Astrocyte (in vitro differentiated cells and primary cell): Measurements from ENCODE around the gene NPR1. TPM values are rescaled to one million over a fixed set of nuclear protein-coding genes. Genes with fewer than 3 reads are reported as not detected.

Source experiments
- DNase-seq: peaks from one replicate; pipeline ENCODE4 v3.0.0-alpha.2; 2010; ENCODE audit warnings: low read depth
- FAIRE-seq: peaks from 2 replicates; lab custom pipeline; 2011; peaks lifted over from hg19 to GRCh38; lab: Jason Lieb, UNC
- H2AFZ ChIP-seq: 2 replicates; pipeline ENCODE4 v1.6.0; 2012; ENCODE audit warnings: low read depth, low read length, inconsistent platforms
- H3K27ac ChIP-seq: 2 replicates; pipeline ENCODE4 v1.5.1; 2011; ENCODE audit warnings: low read depth, low read length, inconsistent platforms
- H3K27me3 ChIP-seq: 2 replicates; pipeline ENCODE4 v1.6.0; 2011; ENCODE audit warnings: low read length, inconsistent platforms; ENCODE audit not compliant: insufficient read depth
- H3K36me3 ChIP-seq: 2 replicates; pipeline ENCODE4 v1.5.1; 2011; ENCODE audit warnings: low read length, inconsistent platforms; ENCODE audit not compliant: insufficient read depth
- H3K4me1 ChIP-seq: 2 replicates; pipeline ENCODE4 v1.5.1; 2011; ENCODE audit warnings: low read length, inconsistent platforms; ENCODE audit not compliant: insufficient read depth
- H3K4me2 ChIP-seq: 2 replicates; pipeline ENCODE4 v1.6.0; 2012; ENCODE audit warnings: low read length, inconsistent platforms
- H3K4me3 ChIP-seq: 2 replicates; pipeline ENCODE4 v1.5.1; 2011; ENCODE audit warnings: low read depth, mild to moderate bottlenecking, low read length, inconsistent platforms; ENCODE audit not compliant: insufficient read depth
- H3K79me2 ChIP-seq: 2 replicates; pipeline ENCODE4 v1.6.0; 2012; ENCODE audit warnings: mild to moderate bottlenecking, low read length, inconsistent platforms; ENCODE audit not compliant: insufficient read depth
- H3K9ac ChIP-seq: 2 replicates; pipeline ENCODE4 v1.6.0; 2012; ENCODE audit warnings: mild to moderate bottlenecking, low read length, inconsistent platforms
- H3K9me3 ChIP-seq: 2 replicates; pipeline ENCODE4 v1.5.1; 2012; ENCODE audit warnings: low read depth, mild to moderate bottlenecking, low read length, inconsistent platforms; ENCODE audit not compliant: insufficient read depth
- H4K20me1 ChIP-seq: 2 replicates; pipeline ENCODE4 v1.6.0; 2012; ENCODE audit warnings: low read length, inconsistent platforms; ENCODE audit not compliant: insufficient read depth
- H3K27ac Mint-ChIP-seq: one replicate; pipeline ENCODE4 v1.8.0; 2021; ENCODE audit warnings: mild to moderate bottlenecking, mixed read lengths; ENCODE audit not compliant: unreplicated experiment
- H3K27me3 Mint-ChIP-seq: one replicate; pipeline ENCODE4 v1.8.0; 2021; ENCODE audit warnings: low read depth, mixed read lengths; ENCODE audit not compliant: unreplicated experiment
- H3K36me3 Mint-ChIP-seq: one replicate; pipeline ENCODE4 v1.8.0; 2021; ENCODE audit warnings: low read depth, mixed read lengths; ENCODE audit not compliant: unreplicated experiment
- H3K4me1 Mint-ChIP-seq: one replicate; pipeline ENCODE4 v1.8.0; 2021; ENCODE audit warnings: low read depth, mixed read lengths; ENCODE audit not compliant: unreplicated experiment
- H3K4me3 Mint-ChIP-seq: one replicate; pipeline ENCODE4 v1.8.0; 2021; ENCODE audit warnings: mild to moderate bottlenecking, moderate library complexity, mixed read lengths; ENCODE audit not compliant: unreplicated experiment
- H3K9me3 Mint-ChIP-seq: one replicate; pipeline ENCODE4 v1.8.0; 2021; ENCODE audit warnings: mild to moderate bottlenecking, mixed read lengths; ENCODE audit not compliant: unreplicated experiment
- EZH2 ChIP-seq: IDR thresholded peaks from 2 replicates; pipeline ENCODE4 v1.6.1; 2012; ENCODE audit warnings: mild to moderate bottlenecking, low read length, inconsistent platforms; ENCODE audit not compliant: insufficient read depth
- total RNA-seq: library from RNA; stranded (reverse); gene quantifications from 2 replicates; pipeline ENCODE4 v1.2.1, GENCODE V29; 2021
- TF ChIP-seq, protein P1 (sequence below): IDR thresholded peaks from 2 replicates; pipeline ENCODE4 v1.5.1; 2011; ENCODE audit warnings: low read depth, mild to moderate bottlenecking, inconsistent platforms, low read length, moderate library complexity; ENCODE audit not compliant: insufficient read depth

NPR1 gene
- total RNA-seq, 1 donor from 2014 or later, result 0.11 TPM

DNA sequence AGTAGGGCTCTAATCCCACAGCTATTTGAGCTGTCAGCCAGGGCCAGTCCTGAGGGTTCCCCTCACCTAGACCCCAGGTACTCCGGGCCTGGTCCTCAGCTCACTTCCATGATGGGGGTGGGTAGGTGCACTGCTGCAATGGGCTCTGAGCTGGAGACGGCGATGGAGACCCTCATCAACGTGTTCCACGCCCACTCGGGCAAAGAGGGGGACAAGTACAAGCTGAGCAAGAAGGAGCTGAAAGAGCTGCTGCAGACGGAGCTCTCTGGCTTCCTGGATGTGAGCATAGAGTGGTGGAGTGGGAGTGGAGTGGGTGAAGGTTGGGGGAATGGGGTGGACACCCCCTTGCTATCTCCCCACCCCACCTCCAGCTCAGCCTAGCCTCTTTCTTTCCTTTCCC lies 48.1 kb upstream of the NPR1 start:
- Histone ChIP-seq H3K27ac (no peak overlapping the region), H3K79me2 (peaks cover 29% of the 10 kb centered on the region), H3K36me3 (peaks cover 3% of the 10 kb centered on the region), H2AFZ (no peak overlapping the region), H4K20me1 (peaks cover 9% of the 10 kb centered on the region), H3K4me1 (peaks cover 30% of the 10 kb centered on the region), H3K9me3 (no peaks in the 10 kb centered on the region), H3K4me2 (no peak overlapping the region), H3K4me3 (no peak overlapping the region), H3K9ac (no peak overlapping the region), H3K27me3 (no peaks in the 10 kb centered on the region)
- H3K9me3 Mint-ChIP-seq, result no peaks in the 10 kb centered on the region
- no peak for FAIRE-seq
- no peak overlapping the region for H3K4me3 Mint-ChIP-seq
- no peaks in the 10 kb centered on the region for H3K27me3 Mint-ChIP-seq
- no peak overlapping the region for H3K27ac Mint-ChIP-seq
- TF ChIP-seq, protein P1, sequence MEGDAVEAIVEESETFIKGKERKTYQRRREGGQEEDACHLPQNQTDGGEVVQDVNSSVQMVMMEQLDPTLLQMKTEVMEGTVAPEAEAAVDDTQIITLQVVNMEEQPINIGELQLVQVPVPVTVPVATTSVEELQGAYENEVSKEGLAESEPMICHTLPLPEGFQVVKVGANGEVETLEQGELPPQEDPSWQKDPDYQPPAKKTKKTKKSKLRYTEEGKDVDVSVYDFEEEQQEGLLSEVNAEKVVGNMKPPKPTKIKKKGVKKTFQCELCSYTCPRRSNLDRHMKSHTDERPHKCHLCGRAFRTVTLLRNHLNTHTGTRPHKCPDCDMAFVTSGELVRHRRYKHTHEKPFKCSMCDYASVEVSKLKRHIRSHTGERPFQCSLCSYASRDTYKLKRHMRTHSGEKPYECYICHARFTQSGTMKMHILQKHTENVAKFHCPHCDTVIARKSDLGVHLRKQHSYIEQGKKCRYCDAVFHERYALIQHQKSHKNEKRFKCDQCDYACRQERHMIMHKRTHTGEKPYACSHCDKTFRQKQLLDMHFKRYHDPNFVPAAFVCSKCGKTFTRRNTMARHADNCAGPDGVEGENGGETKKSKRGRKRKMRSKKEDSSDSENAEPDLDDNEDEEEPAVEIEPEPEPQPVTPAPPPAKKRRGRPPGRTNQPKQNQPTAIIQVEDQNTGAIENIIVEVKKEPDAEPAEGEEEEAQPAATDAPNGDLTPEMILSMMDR, result no peak
- no peak for DNase-seq
- peaks cover 36% of the 10 kb centered on the region for H3K4me1 Mint-ChIP-seq
- peaks cover 4% of the 10 kb centered on the region for H3K36me3 Mint-ChIP-seq

DNA sequence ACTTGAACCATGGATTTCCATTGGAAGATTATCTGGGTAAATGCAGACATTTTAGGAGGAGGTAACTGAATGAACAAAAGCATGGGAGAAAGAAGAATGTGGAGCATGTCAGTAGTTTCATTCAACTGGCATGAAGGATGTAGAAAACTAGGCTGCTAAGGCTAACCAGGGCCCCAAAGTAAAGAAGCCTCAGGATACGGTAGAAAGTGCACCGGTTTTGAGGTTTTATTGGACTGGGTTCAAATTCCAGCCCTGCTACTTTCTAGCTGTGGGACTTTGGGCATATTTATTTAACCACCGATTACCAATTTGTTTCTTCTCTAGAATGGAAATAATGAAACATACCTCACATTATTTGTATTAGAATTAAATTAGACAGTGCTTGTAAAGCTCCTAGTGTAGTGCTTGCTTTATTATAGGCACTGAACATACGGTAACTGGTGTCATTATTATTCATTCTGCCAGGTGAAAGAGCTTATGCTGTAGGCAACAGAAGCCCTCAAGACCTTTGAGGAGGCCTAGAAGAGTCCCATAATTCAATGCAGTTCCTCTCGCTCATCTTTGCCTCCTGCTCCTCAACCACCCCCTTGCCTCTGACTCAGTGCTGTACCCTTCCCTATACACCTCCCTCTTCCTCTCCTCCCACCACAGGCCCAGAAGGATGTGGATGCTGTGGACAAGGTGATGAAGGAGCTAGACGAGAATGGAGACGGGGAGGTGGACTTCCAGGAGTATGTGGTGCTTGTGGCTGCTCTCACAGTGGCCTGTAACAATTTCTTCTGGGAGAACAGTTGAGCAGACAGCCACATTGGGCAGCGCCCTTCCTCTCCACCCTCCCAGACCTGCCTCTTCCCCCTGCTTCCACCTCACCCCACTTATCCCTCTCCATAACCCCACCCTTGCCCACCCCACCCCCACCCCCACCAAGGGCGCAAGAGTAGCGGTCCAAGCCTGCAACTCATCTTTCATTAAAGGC lies 47.2 kb upstream of the NPR1 start:
- Histone ChIP-seq H4K20me1 (peaks cover 15% of the 10 kb centered on the region), H3K27ac (no peak overlapping the region), H3K79me2 (peaks cover 29% of the 10 kb centered on the region), H3K4me2 (no peak overlapping the region), H3K9me3 (no peaks in the 10 kb centered on the region), H3K4me1 (peaks cover 23% of the 10 kb centered on the region), H2AFZ (no peak overlapping the region), H3K4me3 (no peak overlapping the region), H3K36me3 (peaks cover 1% of the 10 kb centered on the region), H3K27me3 (no peaks in the 10 kb centered on the region), H3K9ac (no peak overlapping the region)
- Mint-ChIP-seq H3K27ac (peak overlapping the region; percentile 55), H3K4me1 (peaks cover 28% of the 10 kb centered on the region), H3K4me3 (no peak overlapping the region), H3K27me3 (no peaks in the 10 kb centered on the region), H3K36me3 (peaks cover 3% of the 10 kb centered on the region), H3K9me3 (no peaks in the 10 kb centered on the region)
- DNase-seq, result peak; percentile 34
- no peak for TF ChIP-seq EZH2
- TF ChIP-seq, protein P1, result no peak
- FAIRE-seq, result no peak
